GM12865 (cell line): ENCODE results near the gene P2RY11.

Experiments used
- DNase-seq: peaks from one replicate; pipeline ENCODE4 v3.0.0; 2010; ENCODE audit warnings: low read depth
- H3K4me3 ChIP-seq: 2 replicates; pipeline ENCODE4 v1.5.1; 2011; ENCODE audit warnings: mild to moderate bottlenecking, low read depth, low read length, control low read depth
- CTCF ChIP-seq: IDR thresholded peaks from 2 replicates; pipeline ENCODE4 v1.5.1; 2011; ENCODE audit warnings: low read length, control low read depth, low read depth, inconsistent platforms; ENCODE audit not compliant: insufficient read depth; ENCODE audit errors: missing control alignments

Gene P2RY11

GRCh38 chr19:10092648-10093294 lies 18.7 kb upstream of the P2RY11 start:
- H3K4me3 ChIP-seq: no peak overlapping the region
- DNase-seq: no peak
- no peak for TF ChIP-seq CTCF

DNA sequence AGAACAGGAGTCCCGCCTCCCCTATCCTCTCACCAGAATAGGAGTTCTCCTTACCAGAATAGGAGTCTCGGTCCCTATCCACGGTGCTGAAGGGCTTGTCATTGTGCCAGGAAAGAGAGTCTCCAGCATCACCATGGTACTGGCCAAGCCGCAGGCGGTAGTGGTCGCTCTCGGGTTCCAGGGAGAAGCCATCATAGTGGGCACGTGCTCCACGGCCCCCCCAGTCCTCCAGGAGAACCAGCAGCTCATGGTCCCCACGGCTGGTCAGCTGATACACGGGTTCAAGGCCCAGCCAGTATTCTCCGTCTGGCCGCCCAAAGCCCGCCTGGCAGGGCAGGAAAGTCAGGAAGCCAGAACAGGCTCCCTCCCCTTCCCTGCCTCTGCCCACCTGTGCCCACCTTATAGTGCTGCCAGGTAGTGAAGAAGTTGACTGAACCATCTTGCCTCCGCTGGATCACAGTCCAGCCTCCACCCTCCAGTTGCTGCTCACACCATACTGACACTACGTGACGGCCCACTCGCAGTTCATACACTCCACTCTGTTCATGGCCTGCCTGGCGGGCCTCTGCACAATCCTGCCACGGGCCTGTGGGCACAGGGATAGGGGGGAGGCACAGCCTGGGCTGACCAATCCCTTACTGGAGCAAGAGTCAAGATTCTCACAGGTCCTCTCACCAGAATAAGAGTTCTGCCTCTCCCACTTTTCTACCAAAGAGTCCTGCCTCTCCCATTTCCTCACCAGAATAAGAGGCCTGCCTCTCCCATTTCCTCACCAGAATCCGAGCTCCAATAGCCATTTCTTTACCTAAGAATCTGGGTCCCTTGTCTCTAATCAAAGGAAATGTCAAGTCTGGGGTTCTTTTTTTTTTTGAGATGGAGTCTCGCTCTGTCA lies 18.0 kb upstream of the P2RY11 start:
- no peak for DNase-seq
- H3K4me3 ChIP-seq: no peak overlapping the region
- no peak for TF ChIP-seq CTCF

- no peak for DNase-seq
- H3K4me3 ChIP-seq: peak overlapping the region; percentile 35
- no peak for TF ChIP-seq CTCF
Measured at GRCh38 chr19:10095622-10095947, 15.9 kb upstream of the P2RY11 start.

- H3K4me3 ChIP-seq: peak overlapping the region; percentile 62
- peak; percentile 97 for DNase-seq
- no peak for TF ChIP-seq CTCF
Measured at GRCh38 chr19:10095948-10096614, 15.4 kb upstream of the P2RY11 start.

DNA sequence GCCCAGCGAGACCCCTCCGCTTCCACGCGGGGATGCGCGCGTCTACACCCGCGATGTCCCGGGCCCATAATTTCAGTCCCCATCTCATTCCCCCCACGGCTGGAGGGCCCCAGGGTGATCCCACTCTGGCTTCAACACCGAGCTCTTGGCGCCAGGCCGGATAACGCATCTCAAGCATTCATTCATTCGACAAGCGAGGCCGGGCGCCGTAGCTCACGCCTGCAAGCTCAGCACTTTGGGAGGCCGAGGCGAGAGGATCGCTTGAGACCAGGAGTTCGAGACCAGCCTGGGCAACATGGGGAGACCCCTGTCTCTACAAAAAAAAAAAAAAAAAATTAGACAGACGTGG lies 14.9 kb upstream of the P2RY11 start:
- peak overlapping the region; percentile 62 for H3K4me3 ChIP-seq

More for the DNA sequence above, 14.9 kb upstream of the P2RY11 start:
- DNase-seq: no peak
- TF ChIP-seq CTCF: no peak
